Measurements from ENCODE around the gene IL9.

GRCh38 chr5:135877570-135878155 is 18.0 kb downstream of the IL9 start:
- TF ChIP-seq, protein P1, sequence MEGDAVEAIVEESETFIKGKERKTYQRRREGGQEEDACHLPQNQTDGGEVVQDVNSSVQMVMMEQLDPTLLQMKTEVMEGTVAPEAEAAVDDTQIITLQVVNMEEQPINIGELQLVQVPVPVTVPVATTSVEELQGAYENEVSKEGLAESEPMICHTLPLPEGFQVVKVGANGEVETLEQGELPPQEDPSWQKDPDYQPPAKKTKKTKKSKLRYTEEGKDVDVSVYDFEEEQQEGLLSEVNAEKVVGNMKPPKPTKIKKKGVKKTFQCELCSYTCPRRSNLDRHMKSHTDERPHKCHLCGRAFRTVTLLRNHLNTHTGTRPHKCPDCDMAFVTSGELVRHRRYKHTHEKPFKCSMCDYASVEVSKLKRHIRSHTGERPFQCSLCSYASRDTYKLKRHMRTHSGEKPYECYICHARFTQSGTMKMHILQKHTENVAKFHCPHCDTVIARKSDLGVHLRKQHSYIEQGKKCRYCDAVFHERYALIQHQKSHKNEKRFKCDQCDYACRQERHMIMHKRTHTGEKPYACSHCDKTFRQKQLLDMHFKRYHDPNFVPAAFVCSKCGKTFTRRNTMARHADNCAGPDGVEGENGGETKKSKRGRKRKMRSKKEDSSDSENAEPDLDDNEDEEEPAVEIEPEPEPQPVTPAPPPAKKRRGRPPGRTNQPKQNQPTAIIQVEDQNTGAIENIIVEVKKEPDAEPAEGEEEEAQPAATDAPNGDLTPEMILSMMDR (IDR thresholded peaks at IDR 0.05) = no peak
- TF ChIP-seq POLR2A (IDR thresholded peaks at IDR 0.05) = no peak
